Spleen (tissue), 11 donors: ENCODE data around the gene LIF. TPM values are rescaled to one million over a fixed set of nuclear protein-coding genes. Genes with fewer than 3 reads are reported as not detected.

Source experiments
- DNase-seq: peaks from one replicate; pipeline ENCODE4 v3.0.0-alpha.2; 2020
- H3K27ac ChIP-seq, 8 donors: fragments of 200-600 bp; sonication (generic) in 7 of 8; 1 replicate in 4 of 8; 2 replicates in 4 of 8; pipeline versions ENCODE4 v1.5.0 to v1.8.0; 2016 to 2021; ENCODE audit warnings: inconsistent platforms in 4 of 8, mild to moderate bottlenecking in 4 of 8, moderate library complexity in 1 of 8
- H3K27me3 ChIP-seq, 7 donors: fragments of 200-600 bp; sonication (generic) in 6 of 7; replicated peaks in 1 of 7; 1 replicate in 4 of 7; 2 replicates in 3 of 7; pipeline versions ENCODE4 v1.5.0 to v1.8.0; 2016 to 2021; ENCODE audit warnings: inconsistent platforms in 3 of 7, mild to moderate bottlenecking in 1 of 7
- H3K36me3 ChIP-seq, 6 donors: fragments of 200-600 bp; sonication (generic) in 5 of 6; 1 replicate in 4 of 6; 2 replicates in 2 of 6; pipeline versions ENCODE4 v1.5.0 to v1.8.0; 2016 to 2021; ENCODE audit warnings: inconsistent platforms in 2 of 6
- H3K4me1 ChIP-seq, 6 donors: fragments of 200-600 bp; sonication (generic) in 5 of 6; 1 replicate in 3 of 6; 2 replicates in 3 of 6; pipeline versions ENCODE4 v1.5.0 to v1.8.0; 2016 to 2021; ENCODE audit warnings: inconsistent platforms in 3 of 6
- H3K4me3 ChIP-seq, 8 donors: fragments of 200-600 bp; sonication (generic) in 7 of 8; 1 replicate in 4 of 8; 2 replicates in 4 of 8; pipeline versions ENCODE4 v1.5.0 to v1.8.0; 2016 to 2021; ENCODE audit warnings: inconsistent platforms in 4 of 8, mild to moderate bottlenecking in 4 of 8, moderate library complexity in 2 of 8
- H3K9me3 ChIP-seq, 8 donors: fragments of 200-600 bp; sonication (generic) in 7 of 8; 1 replicate in 4 of 8; 2 replicates in 4 of 8; pipeline versions ENCODE4 v1.5.0 to v1.8.0; 2016 to 2021; ENCODE audit warnings: inconsistent platforms in 4 of 8
- CTCF ChIP-seq, 11 experiments: fragments of 200-600 bp in 7 of 11; fragments of 450-650 bp in 4 of 11; sonication (generic) in 4 of 11; IDR thresholded peaks in 8 of 11; conservative IDR thresholded peaks in 3 of 11; 1 replicate in 7 of 11; 2 replicates in 4 of 11; pipeline versions ENCODE4 v1.4.0 to v1.8.0; 2016 to 2021; ENCODE audit warnings: antibody characterized with exemption in 11 of 11, inconsistent platforms in 4 of 11, mild to moderate bottlenecking in 1 of 11
- POLR2A ChIP-seq, 3 donors: fragments of 450-650 bp; IDR thresholded peaks; one replicate each; pipeline ENCODE4 v1.5.1; 2017; ENCODE audit warnings: antibody characterized with exemption in 3 of 3, mild to moderate bottlenecking in 1 of 3
- POLR2AphosphoS5 ChIP-seq, 3 donors: sonication (generic); formaldehyde crosslinking; IDR thresholded peaks; one replicate each; pipeline ENCODE4 v1.5.1; 2017; ENCODE audit warnings: antibody characterized with exemption in 3 of 3
- WGBS, 5 donors: extraction: QIAGEN DNeasy Blood & Tissue Kit in 3 of 5; methylation state at CpG; one replicate each; pipeline versions ENCODE4 v1.1.5 to v1.1.7; 2013 to 2018; 5-methylcytosine and 5-hydroxymethylcytosine counted together
- intact Hi-C: fragments of 100-400 bp; cut with DNase I; formaldehyde crosslinking; loops from one replicate; pipeline ENCODE4 v1.15.0; 2023; ENCODE audit warnings: low total_unique reads
- polyA plus RNA-seq, 3 donors: library from polyadenylated mRNA; stranded (reverse); fragments of 200-250 nt; gene quantifications; one replicate each; pipeline ENCODE4 v1.2.1, GENCODE V29; 2013
- total RNA-seq, 7 donors: library from RNA; depleted of rRNA in 3 of 7; stranded (reverse); fragments of >200 nt in 3 of 7; fragmentation: NEBNext Ultra II Directional in 4 of 7; extraction: Animal tissue kit (Norgen Biotek cat#: 25700) in 4 of 7; gene quantifications; one replicate each; pipeline versions ENCODE4 v1.1.0 to v1.2.1, GENCODE V29; 2016 to 2021
- donor health status: healthy with polysubstance abuse.
- donor health status: DM: no; HTN: no; CAD: no; lungs with moderate emphysema.
- donor health status: DM: no; HTN: no; CAD: no.
- donor health status: Bipolar disorder and iron deficiency.
- donor health status: healthy.
- donor health status: DM: no; HTN: no; CAD: no.
- donor health status: DM: yes; HTN: yes; CAD: no.

The LIF gene
- total and polyA plus RNA-seq, 10 donors, result 0.21 to 3.2 (median 0.85) TPM; not detected in 2

DNA sequence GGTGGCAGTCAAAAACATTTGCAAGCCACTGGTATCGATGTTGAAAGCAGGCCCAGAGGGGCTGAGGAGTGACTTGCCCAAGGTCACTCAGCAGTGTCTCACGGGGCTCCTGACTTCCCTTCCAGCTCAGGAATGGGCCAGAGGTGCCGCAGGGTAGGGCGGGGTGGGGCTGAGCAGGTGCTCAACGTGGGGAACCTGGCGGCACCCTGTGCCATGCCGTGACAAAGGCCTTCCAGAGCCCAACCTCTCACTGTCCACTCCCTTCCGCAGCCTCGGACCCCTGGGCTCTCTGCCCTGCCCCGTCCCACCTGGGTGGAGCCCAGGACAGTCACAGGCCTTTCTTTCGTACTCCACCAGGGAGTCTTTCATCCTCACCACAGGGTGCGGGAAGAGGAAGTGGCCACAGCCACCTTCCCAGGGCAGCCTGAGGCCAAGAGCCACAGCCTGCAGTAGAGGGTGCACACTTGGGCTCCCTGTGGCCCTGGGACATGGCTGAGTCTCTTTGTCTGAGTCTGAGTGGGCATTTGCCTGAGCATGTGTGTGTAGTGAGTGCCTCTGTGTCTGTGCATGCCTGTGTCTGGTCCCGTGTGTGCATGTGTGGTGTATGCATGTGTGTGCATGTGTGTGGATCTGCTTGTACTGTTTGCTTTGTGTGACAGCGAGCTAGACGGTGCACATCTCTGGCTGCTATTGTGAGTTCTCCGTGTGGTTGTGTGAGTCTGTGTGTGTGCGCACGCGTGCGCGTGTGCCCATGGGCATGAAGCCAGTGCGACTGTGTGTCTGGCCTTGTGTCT is 6.0 kb upstream of the LIF start:
- TF ChIP-seq CTCF (IDR thresholded peaks at IDR 0.05 in 8 of 11, conservative IDR thresholded peaks at IDR 0.05 in 3 of 11) (no peak), POLR2A (IDR thresholded peaks at IDR 0.05) (no peak), POLR2AphosphoS5 (IDR thresholded peaks at IDR 0.05) (no peak)
- H3K36me3 ChIP-seq, result no peaks in the 10 kb centered on the region
- intact Hi-C loops, result no loop called here
- WGBS, 5 donors, result 65 to 69% (median 67%) methylated on average over 19 to 22 of the region's 22 CpGs
- no peaks in the 10 kb centered on the region for H3K9me3 ChIP-seq
- DNase-seq, result peak; percentile 84
- peaks cover 0 to 19% (median 5%) of the 10 kb centered on the region in 7 donors for H3K27me3 ChIP-seq
- H3K4me1 ChIP-seq, result peaks cover 2 to 83% (median 45%) of the 10 kb centered on the region in 6 donors
- peak overlapping the region in 5 of 8 donors; percentile 46 to 65 (median 51) for H3K27ac ChIP-seq
- no peak overlapping the region for H3K4me3 ChIP-seq

DNA sequence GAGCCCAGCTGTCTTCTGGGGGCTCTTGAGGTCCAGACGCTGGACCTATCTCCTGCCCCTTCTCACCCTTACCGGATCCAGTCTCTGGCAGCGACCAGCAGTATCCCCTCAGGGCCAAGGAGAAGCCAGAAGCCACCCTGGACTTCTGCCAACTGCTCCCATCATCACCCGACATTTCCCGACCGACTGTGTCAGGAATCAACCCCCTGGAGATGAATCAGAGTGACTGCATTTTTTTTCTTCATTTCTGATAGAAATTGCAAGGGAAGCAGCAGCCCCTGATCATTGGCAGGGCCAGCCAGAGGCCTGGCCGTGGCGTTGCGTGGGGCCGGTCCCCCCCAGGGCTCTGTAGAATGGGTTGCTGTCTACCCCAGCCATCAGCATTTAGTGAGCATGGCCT is 5.2 kb upstream of the LIF start:
- 77 to 88% (median 85%) methylated on average over 9 to 10 of the region's 10 CpGs for WGBS, 5 donors
- Histone ChIP-seq H3K4me1 (peaks cover 6 to 87% (median 51%) of the 10 kb centered on the region in 6 donors), H3K27me3 (peaks cover 0 to 27% (median 12%) of the 10 kb centered on the region in 7 donors), H3K4me3 (no peak overlapping the region), H3K27ac (peak overlapping the region in 4 of 8 donors; percentile 12 to 65 (median 55)), H3K36me3 (no peaks in the 10 kb centered on the region), H3K9me3 (no peaks in the 10 kb centered on the region)
- TF ChIP-seq CTCF (IDR thresholded peaks at IDR 0.05 in 8 of 11, conservative IDR thresholded peaks at IDR 0.05 in 3 of 11), result no peak
- no peak for TF ChIP-seq POLR2A (IDR thresholded peaks at IDR 0.05)
- no peak for TF ChIP-seq POLR2AphosphoS5 (IDR thresholded peaks at IDR 0.05)
- intact Hi-C loops, result no loop called here
- DNase-seq, result no peak

GRCh38 chr22:30250661-30251267 is 4.2 kb upstream of the LIF start:
- H3K27me3 ChIP-seq, result peaks cover 0 to 37% (median 19%) of the 10 kb centered on the region in 7 donors
- H3K9me3 ChIP-seq, result no peaks in the 10 kb centered on the region
- no peak overlapping the region for H3K27ac ChIP-seq
- no peaks in the 10 kb centered on the region for H3K36me3 ChIP-seq
- TF ChIP-seq CTCF (IDR thresholded peaks at IDR 0.05 in 8 of 11, conservative IDR thresholded peaks at IDR 0.05 in 3 of 11) (no peak), POLR2AphosphoS5 (IDR thresholded peaks at IDR 0.05) (no peak), POLR2A (IDR thresholded peaks at IDR 0.05) (no peak)
- intact Hi-C loops, result no loop called here
- 58 to 71% (median 64%) methylated on average over 8 to 12 of the region's 12 CpGs for WGBS, 5 donors
- H3K4me3 ChIP-seq, result no peak overlapping the region
- H3K4me1 ChIP-seq, result peaks cover 5 to 87% (median 52%) of the 10 kb centered on the region in 6 donors
- no peak for DNase-seq

DNA sequence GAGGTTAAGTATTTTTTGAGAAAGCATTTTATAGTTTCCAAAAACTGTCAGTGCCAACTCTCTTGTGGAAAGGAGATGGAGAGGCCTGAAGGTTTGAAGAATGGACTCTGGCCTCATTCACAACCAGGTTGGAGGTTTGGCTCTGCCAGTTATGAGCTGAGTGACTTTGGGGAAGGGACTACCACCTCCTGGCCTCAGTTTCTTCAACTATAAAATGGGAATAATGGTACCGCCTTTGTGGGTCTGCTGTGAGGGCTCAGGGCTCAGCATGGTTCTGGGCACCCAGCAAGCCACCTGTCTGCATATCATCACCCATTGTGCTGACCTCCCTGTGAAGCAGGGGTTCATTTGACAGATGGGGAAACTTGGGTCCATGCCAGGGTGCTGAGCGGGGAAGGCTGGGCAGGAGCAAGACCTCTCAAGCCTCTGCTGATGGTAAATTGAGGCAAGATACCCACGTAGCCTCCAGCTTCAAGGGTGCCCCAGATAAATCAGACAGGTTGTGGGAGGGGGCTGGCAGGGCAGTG is 3.5 kb upstream of the LIF start:
- Histone ChIP-seq H3K36me3 (no peaks in the 10 kb centered on the region), H3K27me3 (peaks cover 0 to 43% (median 21%) of the 10 kb centered on the region in 7 donors), H3K4me1 (peaks cover 5 to 90% (median 54%) of the 10 kb centered on the region in 6 donors), H3K27ac (no peak overlapping the region), H3K4me3 (no peak overlapping the region), H3K9me3 (no peaks in the 10 kb centered on the region)
- intact Hi-C loops, result no loop called here
- TF ChIP-seq POLR2A (IDR thresholded peaks at IDR 0.05), result no peak
- no peak for TF ChIP-seq POLR2AphosphoS5 (IDR thresholded peaks at IDR 0.05)
- TF ChIP-seq CTCF (IDR thresholded peaks at IDR 0.05 in 8 of 11, conservative IDR thresholded peaks at IDR 0.05 in 3 of 11), result no peak
- DNase-seq, result no peak
- 90 to 100% (median 97%) methylated on average over 3 of the region's 3 CpGs for WGBS, 5 donors
